Spleen (tissue), 7 donors: ENCODE measurements around the gene CIZ1.

Experiments used
- POLR2A ChIP-seq, 3 donors: fragments of 450-650 bp; IDR thresholded peaks; one replicate each; pipeline ENCODE4 v1.5.1; 2017; ENCODE audit warnings: antibody characterized with exemption in 3 of 3, mild to moderate bottlenecking in 1 of 3
- TF ChIP-seq, protein P1 (sequence below), 11 experiments: fragments of 200-600 bp in 7 of 11; fragments of 450-650 bp in 4 of 11; sonication (generic) in 4 of 11; IDR thresholded peaks in 8 of 11; conservative IDR thresholded peaks in 3 of 11; 1 replicate in 7 of 11; 2 replicates in 4 of 11; pipeline versions ENCODE4 v1.4.0 to v1.8.0; 2016 to 2021; ENCODE audit warnings: antibody characterized with exemption in 11 of 11, inconsistent platforms in 4 of 11, mild to moderate bottlenecking in 1 of 11
- donor health status: DM: no; HTN: no; CAD: no; lungs with moderate emphysema.
- donor health status: DM: no; HTN: no; CAD: no.
- donor health status: DM: no; HTN: no; CAD: no.

DNA sequence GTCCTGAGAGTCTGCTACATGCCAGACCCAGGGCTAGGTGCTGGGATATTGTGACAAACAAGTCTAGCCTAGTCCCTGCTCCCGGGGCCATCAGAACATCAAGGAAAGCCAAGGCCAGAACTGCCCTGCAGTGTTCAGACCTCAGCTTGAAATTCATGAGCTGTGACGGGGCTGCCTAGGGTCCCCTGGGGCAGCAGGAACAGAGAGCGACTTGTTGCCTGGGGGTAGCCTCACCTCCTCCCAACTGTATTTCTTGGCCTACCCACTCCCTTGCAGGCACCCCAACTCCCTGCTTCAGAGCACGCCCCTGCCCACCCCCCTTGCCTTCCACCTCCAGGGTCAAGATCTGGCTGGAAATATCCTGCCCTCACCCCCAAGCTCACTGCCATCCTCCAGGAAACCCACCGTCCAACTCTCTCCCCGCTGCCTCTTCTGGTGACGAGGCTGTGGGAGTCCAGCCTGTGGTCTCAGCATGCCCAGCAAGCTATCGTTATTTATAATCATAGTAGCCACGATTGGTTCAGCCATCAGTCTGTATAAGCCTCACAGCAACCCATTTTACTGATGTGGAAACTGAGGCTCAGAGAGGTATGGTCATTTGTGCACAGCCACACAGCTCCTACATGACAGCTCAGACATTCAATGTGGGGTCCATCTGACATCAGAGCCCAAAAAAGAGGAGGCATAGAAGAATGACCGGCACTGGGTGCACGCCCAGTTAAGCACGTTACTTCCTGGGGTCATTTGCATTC lies 22.6 kb upstream of the CIZ1 start:
- TF ChIP-seq, protein P1, sequence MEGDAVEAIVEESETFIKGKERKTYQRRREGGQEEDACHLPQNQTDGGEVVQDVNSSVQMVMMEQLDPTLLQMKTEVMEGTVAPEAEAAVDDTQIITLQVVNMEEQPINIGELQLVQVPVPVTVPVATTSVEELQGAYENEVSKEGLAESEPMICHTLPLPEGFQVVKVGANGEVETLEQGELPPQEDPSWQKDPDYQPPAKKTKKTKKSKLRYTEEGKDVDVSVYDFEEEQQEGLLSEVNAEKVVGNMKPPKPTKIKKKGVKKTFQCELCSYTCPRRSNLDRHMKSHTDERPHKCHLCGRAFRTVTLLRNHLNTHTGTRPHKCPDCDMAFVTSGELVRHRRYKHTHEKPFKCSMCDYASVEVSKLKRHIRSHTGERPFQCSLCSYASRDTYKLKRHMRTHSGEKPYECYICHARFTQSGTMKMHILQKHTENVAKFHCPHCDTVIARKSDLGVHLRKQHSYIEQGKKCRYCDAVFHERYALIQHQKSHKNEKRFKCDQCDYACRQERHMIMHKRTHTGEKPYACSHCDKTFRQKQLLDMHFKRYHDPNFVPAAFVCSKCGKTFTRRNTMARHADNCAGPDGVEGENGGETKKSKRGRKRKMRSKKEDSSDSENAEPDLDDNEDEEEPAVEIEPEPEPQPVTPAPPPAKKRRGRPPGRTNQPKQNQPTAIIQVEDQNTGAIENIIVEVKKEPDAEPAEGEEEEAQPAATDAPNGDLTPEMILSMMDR (IDR thresholded peaks at IDR 0.05 in 8 of 11, conservative IDR thresholded peaks at IDR 0.05 in 3 of 11) = no peak
- no peak for TF ChIP-seq POLR2A (IDR thresholded peaks at IDR 0.05)
